GM12878 (cell line): Measurements from ENCODE around the gene SLC34A3. TPM values are rescaled to one million over a fixed set of nuclear protein-coding genes. Genes with fewer than 3 reads are reported as not detected.

Experiments
- ATAC-seq: fragments of 200-7000 bp; cut with Tn5 transposase; 3 replicates; pipeline ENCODE4 v1.9.1; 2020; ENCODE audit warnings: mild to moderate bottlenecking, moderate library complexity
- BruUV-seq: library from RNA; stranded (reverse); fragments of 400-500 nt; replicated peaks from 2 replicates; lab custom pipeline; 2021; lab: Mats Ljungman, UMichigan
- CTCF ChIA-PET: fragments of 300-600 bp; sonication (Branson Sonifier 250); formaldehyde crosslinking; extraction: SDS; loops from one replicate; lab custom pipeline; 2021; ENCODE audit warnings: inconsistent platforms; lab: Yijun Ruan, JAX
- POLR2A ChIA-PET: fragments of 350-600 bp; formaldehyde crosslinking; extraction: SDS; loops from one replicate; lab custom pipeline; 2021; ENCODE audit warnings: inconsistent platforms; lab: Charles Lee
- RAD21 ChIA-PET: fragments of 300-600 bp; sonication (Branson Sonifier 250); formaldehyde crosslinking; loops from one replicate; lab custom pipeline; 2023; ENCODE audit warnings: antibody characterized with exemption; ENCODE audit not compliant: unreplicated experiment; lab: Charles Lee
- SMC1A ChIA-PET: fragments of 300-600 bp; sonication (Branson Sonifier 250); formaldehyde crosslinking; loops from one replicate; lab custom pipeline; 2023; ENCODE audit not compliant: unreplicated experiment, uncharacterized antibody; lab: Charles Lee
- DNase-seq: peaks from one replicate; pipeline ENCODE4 v3.0.0-alpha.2; 2011; ENCODE audit warnings: low read depth, low spot score
- FAIRE-seq: peaks from 3 replicates; lab custom pipeline; 2011; peaks lifted over from hg19 to GRCh38; lab: Jason Lieb, UNC
- H2AFZ ChIP-seq: 2 replicates; pipeline ENCODE4 v1.6.0; 2011; ENCODE audit warnings: low read depth, low read length, control low read depth; ENCODE audit not compliant: control insufficient read depth
- H3K27ac ChIP-seq: 2 replicates; pipeline ENCODE4 v1.5.1; 2011; ENCODE audit warnings: control low read depth; ENCODE audit not compliant: control insufficient read depth, insufficient read depth
- H3K27me3 ChIP-seq, 2 experiments: replicated peaks in 1 of 2; 2 replicates each; pipeline versions ENCODE4 v1.6.0 to v1.6.1; 2011; ENCODE audit warnings: low read length in 1 of 2; ENCODE audit not compliant: control insufficient read depth in 2 of 2, insufficient read depth in 2 of 2
- H3K36me3 ChIP-seq, 2 experiments: 2 replicates each; pipeline ENCODE4 v1.5.1; 2011; ENCODE audit warnings: low read length in 1 of 2; ENCODE audit not compliant: control insufficient read depth in 2 of 2, insufficient read depth in 2 of 2
- H3K4me1 ChIP-seq: 2 replicates; pipeline ENCODE4 v1.6.1; 2011; ENCODE audit warnings: mild to moderate bottlenecking, low read length, moderate library complexity, mixed read lengths; ENCODE audit not compliant: control insufficient read depth, insufficient read depth
- H3K4me2 ChIP-seq: 2 replicates; pipeline ENCODE4 v1.6.0; 2011; ENCODE audit warnings: control low read depth; ENCODE audit not compliant: control insufficient read depth, insufficient read depth
- H3K4me3 ChIP-seq: fragments of 200-600 bp; sonication (generic); 2 replicates; pipeline ENCODE4 v1.5.1; 2016
- H3K79me2 ChIP-seq: 2 replicates; pipeline ENCODE4 v1.6.0; 2011; ENCODE audit warnings: low read length; ENCODE audit not compliant: control insufficient read depth, insufficient read depth
- H3K9ac ChIP-seq: 2 replicates; pipeline ENCODE4 v1.8.0; 2011; ENCODE audit warnings: low read length, control low read depth, mixed read lengths; ENCODE audit not compliant: control insufficient read depth, insufficient read depth
- H3K9me3 ChIP-seq: replicated peaks from 3 replicates; pipeline ENCODE4 v1.5.1; 2011; ENCODE audit warnings: mild to moderate bottlenecking, low read length; ENCODE audit not compliant: control insufficient read depth, insufficient read depth
- H4K20me1 ChIP-seq: 2 replicates; pipeline ENCODE4 v1.6.0; 2011; ENCODE audit not compliant: control insufficient read depth, insufficient read depth
- BMI1 ChIP-seq: fragments of 450-650 bp; IDR thresholded peaks from 2 replicates; pipeline ENCODE4 v1.6.1; 2016; ENCODE audit warnings: mild to moderate bottlenecking, moderate library complexity, borderline replicate concordance
- E2F4 ChIP-seq: IDR thresholded peaks from 2 replicates; pipeline ENCODE4 v1.6.1; 2012; ENCODE audit warnings: low read depth, low read length, improper control_type of control experiment
- EGR1 ChIP-seq, 2 experiments: IDR thresholded peaks; 1 replicate in 1 of 2; 2 replicates in 1 of 2; pipeline ENCODE4 v1.6.1; 2011 to 2012; ENCODE audit warnings: low read depth in 2 of 2, low read length in 2 of 2, borderline replicate concordance in 1 of 2, mild to moderate bottlenecking in 1 of 2, moderate library complexity in 1 of 2
- ETV6 ChIP-seq, 2 experiments: fragments of 450-650 bp in 1 of 2; IDR thresholded peaks in 1 of 2; conservative IDR thresholded peaks in 1 of 2; 2 replicates each; pipeline ENCODE4 v1.6.1; 2014; ENCODE audit warnings: antibody characterized with exemption in 1 of 2, borderline replicate concordance in 1 of 2, low read depth in 1 of 2, mild to moderate bottlenecking in 1 of 2, moderate library complexity in 1 of 2
- RAD51 ChIP-seq: fragments of 450-650 bp; IDR thresholded peaks from 2 replicates; pipeline ENCODE4 v1.6.1; 2016; ENCODE audit warnings: moderate library complexity, mild to moderate bottlenecking, inconsistent platforms
- RCOR1 ChIP-seq: conservative IDR thresholded peaks from 2 replicates; pipeline ENCODE4 v1.6.1; 2012; ENCODE audit warnings: low read depth, low read length, improper control_type of control experiment
- STAT3 ChIP-seq: IDR thresholded peaks from 2 replicates; pipeline ENCODE4 v1.6.1; 2011; ENCODE audit warnings: low read depth, low read length, improper control_type of control experiment
- TCF3 ChIP-seq: IDR thresholded peaks from 2 replicates; pipeline ENCODE4 v1.6.1; 2012; ENCODE audit warnings: low read depth, mild to moderate bottlenecking, low read length, borderline replicate concordance; ENCODE audit not compliant: insufficient read depth
- ZNF217 ChIP-seq: fragments of 450-650 bp; IDR thresholded peaks from 2 replicates; pipeline ENCODE4 v1.6.1; 2017; ENCODE audit warnings: antibody characterized with exemption, mild to moderate bottlenecking
- ZNF687 ChIP-seq: fragments of 450-650 bp; IDR thresholded peaks from 2 replicates; pipeline ENCODE4 v1.6.1; 2017; ENCODE audit warnings: mild to moderate bottlenecking, moderate library complexity
- WGBS: methylation state at CpG from one replicate; pipeline ENCODE4 v1.1.6; 2016; ENCODE audit warnings: low lambda C conversion rate; ENCODE audit not compliant: insufficient replicate concordance, insufficient coverage; ENCODE audit errors: missing lambda C conversion rate; 5-methylcytosine and 5-hydroxymethylcytosine counted together
- in situ Hi-C: fragments of 300-500 bp; cut with MboI; formaldehyde crosslinking; loops from 9 replicates; pipeline ENCODE4 v1.14.3; 2018; ENCODE audit warnings: mixed read lengths
- intact Hi-C: fragments of 100-400 bp; cut with micrococcal nuclease; formaldehyde crosslinking; loops from one replicate; pipeline ENCODE4 v1.14.2; 2022; ENCODE audit not compliant: unreplicated experiment
- polyA plus RNA-seq, 11 experiments: library from polyadenylated mRNA; depleted of rRNA in 4 of 11; unstranded in 6 of 11; stranded (reverse) in 5 of 11; fragments of >200 nt; fragmentation: Nextera tagmentation in 4 of 11; fragmentation: Illumina TruSeq in 1 of 11; extraction: Ambion mirVana in 4 of 11; extraction: Trizol in 1 of 11; gene quantifications; 1 replicate in 1 of 11; 2 replicates in 10 of 11; pipeline versions ENCODE4 v1.2.1 to v1.2.3, GENCODE V29; 2011 to 2016; ENCODE audit warnings: inconsistent platforms in 2 of 11, missing spikeins in 2 of 11, low read depth in 1 of 11
- total RNA-seq, 4 experiments: library from RNA; depleted of rRNA in 3 of 4; stranded (reverse); fragments of >200 nt in 3 of 4; fragmentation: Illumina TruSeq in 1 of 4; extraction: Trizol in 1 of 4; gene quantifications; 2 replicates each; pipeline versions ENCODE4 v1.2.1 to v1.2.3, GENCODE V29; 2013 to 2021

Gene SLC34A3
- total and polyA plus RNA-seq, 10 of the 15 experiments (the other 5 are each of a cell fraction or from before 2014, with no cell fraction given): not detected

- TF ChIP-seq ZNF687: no peak
Observed at GRCh38 chr9:137198902-137199283, 31.8 kb upstream of the SLC34A3 start (continued).

DNA sequence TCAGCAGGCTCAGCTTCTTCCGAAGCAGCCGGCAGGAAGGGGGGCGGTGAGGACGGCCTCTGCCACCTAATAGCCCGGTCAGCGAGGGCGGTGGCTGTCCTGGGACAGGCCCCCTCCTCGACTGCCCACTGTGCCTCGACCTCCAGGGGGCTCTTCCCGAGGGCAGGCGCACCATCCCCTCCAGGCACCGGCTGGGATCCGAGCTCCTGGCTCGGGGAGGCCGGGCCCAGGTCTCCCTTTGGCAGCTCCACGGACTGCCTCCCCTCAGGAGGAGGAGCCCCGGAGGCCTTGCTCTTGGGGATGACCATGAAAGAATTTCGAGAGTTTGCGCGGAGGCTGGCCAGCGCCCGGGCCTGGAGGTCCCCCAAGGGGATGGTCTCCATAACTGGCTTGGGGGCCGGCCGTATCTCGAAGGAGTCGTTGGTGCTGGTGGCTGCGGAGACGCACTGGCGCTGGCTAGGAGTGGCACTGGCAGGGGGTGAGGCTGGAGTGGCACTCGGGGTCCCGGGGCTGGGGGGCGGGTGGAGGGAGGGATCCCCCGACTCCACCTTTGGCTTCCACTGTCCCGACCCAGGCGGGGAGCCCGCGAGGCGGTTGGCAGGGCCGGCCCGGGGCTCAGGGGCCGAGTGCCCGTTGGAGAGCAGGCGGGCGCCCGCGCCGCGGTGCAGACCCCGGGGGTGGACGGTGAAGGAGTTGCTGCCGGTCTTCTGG, 31.1 kb upstream of the SLC34A3 start:
- peak overlapping the region; percentile 54 for H3K4me2 ChIP-seq
- no peaks in the 10 kb centered on the region for H3K36me3 ChIP-seq
- DNase-seq (no peak), ATAC-seq (no peak), FAIRE-seq (no peak)
- WGBS: 79% methylated on average over 28 of the region's 51 CpGs
- intact Hi-C loops: loop anchor here (2.0 kb wide), 2 partner anchors 23 to 77 kb away; partner anchors contain the start of gene RNF208
- no peak overlapping the region; the same call in 1 of the 2 replicates for H3K9ac ChIP-seq
- in situ Hi-C loops: no loop called here
- CTCF ChIA-PET: no interaction called here
- SMC1A ChIA-PET: interaction anchor here (0.9 to 1.9 kb wide), 3 partner anchors 11 to 50 kb away, joined by 4 to 9 read pairs (median 5); partner anchors contain the start of genes ANAPC2 and SSNA1
- POLR2A ChIA-PET: interaction anchor here (2.0 to 2.5 kb wide), 2 partner anchors 11 to 49 kb away, joined by 6 to 9 read pairs; partner anchors contain the start of gene SSNA1
- no peak overlapping the region for H3K27ac ChIP-seq
- RAD21 ChIA-PET: no interaction called here
- H4K20me1 ChIP-seq: no peaks in the 10 kb centered on the region
- peaks cover 16% of the 10 kb centered on the region for H3K79me2 ChIP-seq
- no TSS peak for BruUV-seq
- H2AFZ ChIP-seq: no peak overlapping the region
- no peaks in the 10 kb centered on the region for H3K27me3 ChIP-seq
- H3K4me1 ChIP-seq: peaks cover 30% of the 10 kb centered on the region
- no peaks in the 10 kb centered on the region for H3K9me3 ChIP-seq
- H3K4me3 ChIP-seq: peak overlapping the region; percentile 50; the same call in 1 of the 2 replicates
- TF ChIP-seq RAD51: no peak
- no peak for TF ChIP-seq RCOR1
- TF ChIP-seq E2F4: no peak
- no peak for TF ChIP-seq ZNF687
- TF ChIP-seq EGR1 (IDR thresholded peaks at IDR 0.05; ENCODE audit: borderline replicate concordance in 1 of 2, low read depth in 2 of 2, low read length in 2 of 2): no peak
- TF ChIP-seq ZNF217: no peak
- no peak for TF ChIP-seq STAT3
- no peak for TF ChIP-seq BMI1
- no peak for TF ChIP-seq TCF3
- no peak for TF ChIP-seq ETV6 (conservative IDR thresholded peaks at IDR 0.05 in 1 of 2, IDR thresholded peaks at IDR 0.05 in 1 of 2; ENCODE audit: borderline replicate concordance in 1 of 2, low read depth in 1 of 2)
